Keratinocyte (primary cell): ENCODE results near the gene PDIA4. TPM values are rescaled to one million over a fixed set of nuclear protein-coding genes. Genes with fewer than 3 reads are reported as not detected.

Experiments
- DNase-seq: peaks from one replicate; pipeline ENCODE4 v3.0.0-alpha.2; 2011; ENCODE audit warnings: low read depth, missing footprints, low spot score
- FAIRE-seq: peaks from 2 replicates; lab custom pipeline; 2011; peaks lifted over from hg19 to GRCh38; lab: Jason Lieb, UNC
- H2AFZ ChIP-seq: 2 replicates; pipeline ENCODE4 v1.6.0; 2012; ENCODE audit warnings: low read length, control low read depth, inconsistent platforms; ENCODE audit not compliant: control insufficient read depth
- H3K27ac ChIP-seq: 2 replicates; pipeline ENCODE4 v1.5.1; 2011; ENCODE audit warnings: low read length; ENCODE audit not compliant: control insufficient read depth, insufficient read depth
- H3K27me3 ChIP-seq: 3 replicates; pipeline ENCODE4 v1.6.0; 2011; ENCODE audit warnings: low read length; ENCODE audit not compliant: control insufficient read depth, insufficient read depth; ENCODE audit errors: extremely low read depth
- H3K36me3 ChIP-seq, 2 experiments: 2 replicates in 1 of 2; 3 replicates in 1 of 2; pipeline ENCODE4 v1.5.1; 2011; ENCODE audit warnings: low read length in 2 of 2, mild to moderate bottlenecking in 1 of 2; ENCODE audit not compliant: control insufficient read depth in 2 of 2, insufficient read depth in 2 of 2; ENCODE audit errors: extremely low read depth in 1 of 2
- H3K4me1 ChIP-seq: 3 replicates; pipeline ENCODE4 v1.5.1; 2011; ENCODE audit warnings: low read length; ENCODE audit not compliant: control insufficient read depth, insufficient read depth; ENCODE audit errors: extremely low read depth
- H3K4me2 ChIP-seq: 3 replicates; pipeline ENCODE4 v1.6.0; 2011; ENCODE audit warnings: low read depth, low read length; ENCODE audit not compliant: control insufficient read depth, insufficient read depth; ENCODE audit errors: extremely low read depth
- H3K4me3 ChIP-seq, 3 experiments: fragments of 200-600 bp in 1 of 3; sonication (generic) in 1 of 3; 2 replicates in 2 of 3; 3 replicates in 1 of 3; pipeline ENCODE4 v1.5.1; 2011 to 2016; ENCODE audit warnings: low read length in 3 of 3, mild to moderate bottlenecking in 3 of 3, control low read depth in 2 of 3, inconsistent platforms in 1 of 3, low read depth in 1 of 3, mixed read lengths in 1 of 3, mixed run types in 1 of 3, moderate library complexity in 1 of 3; ENCODE audit not compliant: control insufficient read depth in 2 of 3, insufficient read depth in 2 of 3; ENCODE audit errors: extremely low read depth in 1 of 3
- H3K79me2 ChIP-seq: 2 replicates; pipeline ENCODE4 v1.6.0; 2012; ENCODE audit warnings: low read length; ENCODE audit not compliant: control insufficient read depth, insufficient read depth
- H3K9ac ChIP-seq: 3 replicates; pipeline ENCODE4 v1.6.0; 2011; ENCODE audit warnings: low read length; ENCODE audit not compliant: control insufficient read depth, insufficient read depth; ENCODE audit errors: extremely low read depth
- H3K9me1 ChIP-seq: 3 replicates; pipeline ENCODE4 v1.6.0; 2011; ENCODE audit warnings: low read length; ENCODE audit not compliant: control insufficient read depth, insufficient read depth; ENCODE audit errors: extremely low read depth
- H3K9me3 ChIP-seq: 2 replicates; pipeline ENCODE4 v1.5.1; 2012; ENCODE audit warnings: low read depth, low read length; ENCODE audit not compliant: control insufficient read depth
- H4K20me1 ChIP-seq: 3 replicates; pipeline ENCODE4 v1.6.0; 2011; ENCODE audit warnings: low read length; ENCODE audit not compliant: control insufficient read depth, insufficient read depth; ENCODE audit errors: extremely low read depth
- EZH2 ChIP-seq: IDR thresholded peaks from one replicate; pipeline ENCODE4 v1.6.1; 2012; ENCODE audit warnings: inconsistent platforms, mild to moderate bottlenecking, low read length, moderate library complexity
- dilution Hi-C: fragments of 300-500 bp; cut with MboI; formaldehyde crosslinking; loops from one replicate; pipeline ENCODE4 v1.7.0; 2020; ENCODE audit warnings: low sequenced_read_pairs; ENCODE audit not compliant: extremely low pct_ligation_motif_present
- polyA plus RNA-seq, 5 experiments: library from polyadenylated mRNA; depleted of rRNA in 3 of 5; stranded (reverse) in 3 of 5; stranded (forward) in 1 of 5; unstranded in 1 of 5; fragments of >200 nt; gene quantifications; 1 replicate in 1 of 5; 2 replicates in 3 of 5; 3 replicates in 1 of 5; pipeline versions ENCODE4 v1.2.1 to v1.2.3, GENCODE V29; 2011 to 2012; ENCODE audit warnings: missing spikeins in 2 of 5, low read depth in 1 of 5, low replicate concordance in 1 of 5
- TF ChIP-seq, protein P1 (sequence below), 3 experiments: IDR thresholded peaks in 1 of 3; conservative IDR thresholded peaks in 1 of 3; optimal IDR thresholded peaks in 1 of 3; 2 replicates in 2 of 3; 3 replicates in 1 of 3; pipeline versions ENCODE3 to v1.5.1; 2011; ENCODE audit warnings: low read length in 3 of 3, mild to moderate bottlenecking in 3 of 3, moderate library complexity in 2 of 3, control low read depth in 1 of 3, inconsistent platforms in 1 of 3; ENCODE audit not compliant: insufficient read depth in 2 of 3; ENCODE audit errors: extremely low read depth in 1 of 3

PDIA4 gene
- polyA plus RNA-seq, 1 donor (not counting 4 experiments of a cell fraction or from before 2014, with no cell fraction given): 145 TPM

DNA sequence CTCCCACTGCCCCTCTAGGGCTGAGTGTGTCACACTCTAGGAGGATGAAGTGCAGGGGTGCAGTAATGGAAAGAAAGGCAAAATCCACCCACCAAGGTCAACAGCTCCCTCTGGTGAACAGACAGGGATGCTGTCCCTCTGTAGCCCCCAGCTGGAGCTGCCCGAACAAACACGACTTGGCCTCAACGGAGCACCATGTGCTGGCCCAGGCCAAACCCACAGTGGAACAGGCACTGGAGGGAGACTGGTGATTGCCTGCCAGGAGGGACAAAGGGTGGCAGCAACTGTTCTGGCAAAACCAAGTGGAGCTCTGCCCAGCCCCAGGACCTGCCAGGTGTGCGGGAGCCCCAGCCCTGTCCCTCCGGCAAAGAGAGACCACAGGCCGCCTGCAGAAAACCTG lies 20.7 kb downstream of the PDIA4 start:
- Histone ChIP-seq H3K9me1 (no peaks in the 10 kb centered on the region), H3K79me2 (peaks cover 13% of the 10 kb centered on the region), H3K27ac (no peak overlapping the region), H3K4me3 (no peak overlapping the region), H2AFZ (no peak overlapping the region), H4K20me1 (peaks cover 9% of the 10 kb centered on the region), H3K4me1 (no peaks in the 10 kb centered on the region), H3K36me3 (peaks cover 56 to 84% of the 10 kb centered on the region in 2 experiments), H3K9me3 (no peaks in the 10 kb centered on the region), H3K4me2 (no peak overlapping the region), H3K27me3 (no peaks in the 10 kb centered on the region), H3K9ac (no peak overlapping the region)
- no peak for FAIRE-seq
- TF ChIP-seq, protein P1, sequence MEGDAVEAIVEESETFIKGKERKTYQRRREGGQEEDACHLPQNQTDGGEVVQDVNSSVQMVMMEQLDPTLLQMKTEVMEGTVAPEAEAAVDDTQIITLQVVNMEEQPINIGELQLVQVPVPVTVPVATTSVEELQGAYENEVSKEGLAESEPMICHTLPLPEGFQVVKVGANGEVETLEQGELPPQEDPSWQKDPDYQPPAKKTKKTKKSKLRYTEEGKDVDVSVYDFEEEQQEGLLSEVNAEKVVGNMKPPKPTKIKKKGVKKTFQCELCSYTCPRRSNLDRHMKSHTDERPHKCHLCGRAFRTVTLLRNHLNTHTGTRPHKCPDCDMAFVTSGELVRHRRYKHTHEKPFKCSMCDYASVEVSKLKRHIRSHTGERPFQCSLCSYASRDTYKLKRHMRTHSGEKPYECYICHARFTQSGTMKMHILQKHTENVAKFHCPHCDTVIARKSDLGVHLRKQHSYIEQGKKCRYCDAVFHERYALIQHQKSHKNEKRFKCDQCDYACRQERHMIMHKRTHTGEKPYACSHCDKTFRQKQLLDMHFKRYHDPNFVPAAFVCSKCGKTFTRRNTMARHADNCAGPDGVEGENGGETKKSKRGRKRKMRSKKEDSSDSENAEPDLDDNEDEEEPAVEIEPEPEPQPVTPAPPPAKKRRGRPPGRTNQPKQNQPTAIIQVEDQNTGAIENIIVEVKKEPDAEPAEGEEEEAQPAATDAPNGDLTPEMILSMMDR (optimal IDR thresholded peaks at IDR 0.05 in 1 of 3, IDR thresholded peaks at IDR 0.05 in 1 of 3, conservative IDR thresholded peaks at IDR 0.05 in 1 of 3; ENCODE audit: extremely low read depth in 1 of 3, insufficient read depth in 2 of 3, low read length in 3 of 3): peak; percentile 12 to 29 (median 27)
- TF ChIP-seq EZH2: no peak
- DNase-seq: no peak
- dilution Hi-C loops: no loop called here

DNA sequence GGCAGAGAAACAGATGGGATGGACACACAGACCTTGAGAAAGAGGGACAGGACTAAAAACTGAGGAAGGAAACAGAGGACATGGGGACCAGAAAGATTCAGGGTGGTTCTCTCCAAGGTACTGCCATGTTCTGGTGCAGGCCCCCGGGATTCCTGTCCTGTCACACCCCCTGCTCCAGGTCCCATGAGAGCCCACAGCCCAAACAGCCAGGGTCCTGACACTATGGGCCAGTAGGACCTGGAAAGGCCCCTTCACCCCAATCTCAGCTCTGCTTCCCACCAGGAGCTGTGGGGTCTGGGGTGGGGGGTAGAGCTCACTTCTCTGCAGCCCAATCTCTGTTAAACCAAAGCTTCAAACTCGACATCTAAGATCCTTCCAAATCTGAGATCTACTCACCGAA lies 21.2 kb downstream of the PDIA4 start:
- DNase-seq (no peak), FAIRE-seq (no peak)
- H3K4me2 ChIP-seq: no peak overlapping the region
- peaks cover 9% of the 10 kb centered on the region for H4K20me1 ChIP-seq
- H3K27me3 ChIP-seq: no peaks in the 10 kb centered on the region
- dilution Hi-C loops: no loop called here
- no peak for TF ChIP-seq EZH2
- TF ChIP-seq, protein P1 (optimal IDR thresholded peaks at IDR 0.05 in 1 of 3, IDR thresholded peaks at IDR 0.05 in 1 of 3, conservative IDR thresholded peaks at IDR 0.05 in 1 of 3; ENCODE audit: extremely low read depth in 1 of 3, insufficient read depth in 2 of 3, low read length in 3 of 3): no peak
- H3K9ac ChIP-seq: no peak overlapping the region
- H3K36me3 ChIP-seq: peaks cover 54 to 80% of the 10 kb centered on the region in 2 experiments
- H3K79me2 ChIP-seq: peaks cover 10% of the 10 kb centered on the region
- H3K4me1 ChIP-seq: no peaks in the 10 kb centered on the region
- no peak overlapping the region for H2AFZ ChIP-seq
- no peak overlapping the region for H3K27ac ChIP-seq
- H3K9me3 ChIP-seq: no peaks in the 10 kb centered on the region
- no peak overlapping the region for H3K4me3 ChIP-seq
- no peaks in the 10 kb centered on the region for H3K9me1 ChIP-seq
